ENCODE data around the gene PITPNM2.
A peak's percentile ranks its signal among the peaks of the same experiment; 100 is the strongest.

The PITPNM2 gene

GRCh38 chr12:123150744-123151456, at the start of gene PITPNM2:
Gene PITPNM2, minus strand, starts transcription at chr12:123151090. Its CDS starts 116,500 bp downstream, at chr12:123034590.
- peak; percentile 53 to 65 for DNase-seq

GRCh38 chr12:123200414-123200813, 49.5 kb upstream of the PITPNM2 start:
- DNase-seq, result no peak

GRCh38 chr12:123199936-123200335, 49.0 kb upstream of the PITPNM2 start:
- no peak for DNase-seq

- no peak for DNase-seq
These were observed 36.7 kb upstream of the PITPNM2 start for GRCh38 chr12:123187637-123188036.

GRCh38 chr12:123180171-123180570, 29.3 kb upstream of the PITPNM2 start:
- DNase-seq, result no peak

- no peak for DNase-seq
These were observed 21.1 kb upstream of the PITPNM2 start for GRCh38 chr12:123171967-123172366.

- no peak for DNase-seq
These were observed 16.4 kb upstream of the PITPNM2 start for GRCh38 chr12:123167329-123167728.

GRCh38 chr12:123165537-123165936, 14.6 kb upstream of the PITPNM2 start:
- DNase-seq, result no peak

- no peak for DNase-seq
These were observed 13.9 kb upstream of the PITPNM2 start for GRCh38 chr12:123164710-123165261.

GRCh38 chr12:123164222-123164621, 13.3 kb upstream of the PITPNM2 start:
- no peak for DNase-seq

GRCh38 chr12:123163227-123163626, 12.3 kb upstream of the PITPNM2 start:
- no peak for DNase-seq

GRCh38 chr12:123160801-123161487, 10.1 kb upstream of the PITPNM2 start:
- DNase-seq, result no peak

GRCh38 chr12:123153906-123154305, 3.0 kb upstream of the PITPNM2 start:
- no peak for DNase-seq

GRCh38 chr12:123152833-123153232, 1.9 kb upstream of the PITPNM2 start:
- DNase-seq, result no peak

GRCh38 chr12:123151457-123152454, 866 bp upstream of the PITPNM2 start:
- DNase-seq, result no peak

- DNase-seq, result peak; percentile 24 to 27
These were observed 581 bp downstream of the PITPNM2 start for GRCh38 chr12:123150275-123150743.

GRCh38 chr12:123149501-123150274, 1.2 kb downstream of the PITPNM2 start:
- no peak for DNase-seq

GRCh38 chr12:123149088-123149487, 1.8 kb downstream of the PITPNM2 start:
- no peak for DNase-seq

- DNase-seq, result no peak
These were observed 2.2 kb downstream of the PITPNM2 start for GRCh38 chr12:123148655-123149054.

- no peak for DNase-seq
These were observed 2.7 kb downstream of the PITPNM2 start for GRCh38 chr12:123148223-123148622.

GRCh38 chr12:123145211-123145610, 5.7 kb downstream of the PITPNM2 start:
- no peak for DNase-seq
